ENCODE results near the gene SMIM30.
A peak's percentile ranks its signal among the peaks of the same experiment; 100 is the strongest.
"Not testable (repeated sequence)": the region's sequence is repeated elsewhere in the genome, so short reads cannot be mapped to it uniquely, and the experiment has no call there.

SMIM30 gene

GRCh38 chr7:113118074-113118959, at the start of gene SMIM30:
Gene SMIM30 (minus strand): TSS chr7:113118554. CDS start chr7:113117578, 976 bp downstream.
- peak; percentile 88 for DNase-seq

- not testable (repeated sequence) for DNase-seq
Measured at GRCh38 chr7:113166176-113166575, 47.8 kb upstream of the SMIM30 start.

- no peak for DNase-seq
Measured at GRCh38 chr7:113161050-113161449, 42.7 kb upstream of the SMIM30 start.

GRCh38 chr7:113159746-113160339, 41.5 kb upstream of the SMIM30 start:
- no peak for DNase-seq

- DNase-seq = no peak
Measured at GRCh38 chr7:113158756-113159155, 40.4 kb upstream of the SMIM30 start.

- no peak for DNase-seq
Measured at GRCh38 chr7:113154117-113154516, 35.8 kb upstream of the SMIM30 start.

- DNase-seq = no peak
Measured at GRCh38 chr7:113144817-113145216, 26.5 kb upstream of the SMIM30 start.

- no peak for DNase-seq
Measured at GRCh38 chr7:113143486-113144257, 25.3 kb upstream of the SMIM30 start.

- no peak for DNase-seq
Measured at GRCh38 chr7:113142385-113143119, 24.2 kb upstream of the SMIM30 start.

- no peak for DNase-seq
Measured at GRCh38 chr7:113141803-113142202, 23.4 kb upstream of the SMIM30 start.

GRCh38 chr7:113140956-113141355, 22.6 kb upstream of the SMIM30 start:
- no peak for DNase-seq

- no peak for DNase-seq
Measured at GRCh38 chr7:113137241-113137640, 18.9 kb upstream of the SMIM30 start.

GRCh38 chr7:113134025-113134424, 15.7 kb upstream of the SMIM30 start:
- no peak for DNase-seq

- DNase-seq = no peak
Measured at GRCh38 chr7:113131367-113131766, 13.0 kb upstream of the SMIM30 start.

GRCh38 chr7:113128031-113128430, 9.7 kb upstream of the SMIM30 start:
- no peak for DNase-seq

- no peak for DNase-seq
Measured at GRCh38 chr7:113125728-113126127, 7.4 kb upstream of the SMIM30 start.

GRCh38 chr7:113122744-113123143, 4.4 kb upstream of the SMIM30 start:
- DNase-seq = no peak

GRCh38 chr7:113120647-113121046, 2.3 kb upstream of the SMIM30 start:
- no peak for DNase-seq

GRCh38 chr7:113119429-113119828, 1.1 kb upstream of the SMIM30 start:
- no peak for DNase-seq

GRCh38 chr7:113117374-113117774, 980 bp downstream of the SMIM30 start:
- DNase-seq = not testable (repeated sequence)

GRCh38 chr7:113113912-113114311, 4.4 kb downstream of the SMIM30 start:
- DNase-seq = no peak

GRCh38 chr7:113109718-113110117, 8.6 kb downstream of the SMIM30 start:
- no peak for DNase-seq

GRCh38 chr7:113100121-113100603, 18.2 kb downstream of the SMIM30 start:
- no peak for DNase-seq
